HG03064 (cell line): ENCODE measurements around the gene TWNK.
"Not testable (repeated sequence)": the region's sequence is repeated elsewhere in the genome, so short reads cannot be mapped to it uniquely, and the experiment has no call there.

ENCODE experiments used
- ATAC-seq: cut with Tn5 transposase; IDR thresholded peaks from one replicate; pipeline ENCODE4 v1.9.1; 2021; ENCODE audit warnings: low read depth; ENCODE audit not compliant: unreplicated experiment

TWNK gene

GRCh38 chr10:100972115-100972903 is 15.0 kb upstream of the TWNK start:
- ATAC-seq = no peak

- ATAC-seq = no peak
These were observed 14.3 kb upstream of the TWNK start for GRCh38 chr10:100972904-100973535.

- ATAC-seq = not testable (repeated sequence)
These were observed 11.9 kb upstream of the TWNK start for GRCh38 chr10:100975397-100975796.

GRCh38 chr10:100976906-100977305 is 10.4 kb upstream of the TWNK start:
- ATAC-seq = no peak

- ATAC-seq = no peak
These were observed 9.9 kb upstream of the TWNK start for GRCh38 chr10:100977436-100977835.

GRCh38 chr10:100978121-100978900 is 9.0 kb upstream of the TWNK start:
- no peak for ATAC-seq

- no peak for ATAC-seq
These were observed 8.5 kb upstream of the TWNK start for GRCh38 chr10:100978901-100979195.

- no peak for ATAC-seq
These were observed 7.5 kb upstream of the TWNK start for GRCh38 chr10:100979791-100980272.

GRCh38 chr10:100980311-100980710 is 7.0 kb upstream of the TWNK start:
- no peak for ATAC-seq

- ATAC-seq = no peak
These were observed 6.6 kb upstream of the TWNK start for GRCh38 chr10:100980711-100981110.

GRCh38 chr10:100981178-100981772 is 6.1 kb upstream of the TWNK start:
- ATAC-seq = no peak

- ATAC-seq = no peak
These were observed 4.2 kb upstream of the TWNK start for GRCh38 chr10:100982916-100983830.

- no peak for ATAC-seq
These were observed 3.3 kb upstream of the TWNK start for GRCh38 chr10:100983868-100984671.

GRCh38 chr10:100984672-100985177 is 2.6 kb upstream of the TWNK start:
- no peak for ATAC-seq

GRCh38 chr10:100985336-100985735 is 2.0 kb upstream of the TWNK start:
- no peak for ATAC-seq

GRCh38 chr10:100986623-100986951 is 756 bp upstream of the TWNK start:
- no peak for ATAC-seq

- no peak for ATAC-seq
These were observed 324 bp downstream of the TWNK start for GRCh38 chr10:100987685-100988049.

GRCh38 chr10:100988166-100988565 is 823 bp downstream of the TWNK start:
- no peak for ATAC-seq

- ATAC-seq = no peak
These were observed 1.7 kb downstream of the TWNK start for GRCh38 chr10:100989088-100989487.
